ENCODE data around the gene ADAM17. TPM values are rescaled to one million over a fixed set of nuclear protein-coding genes. Genes with fewer than 3 reads are reported as not detected.

The ADAM17 gene
- polyA plus RNA-seq, 1 experiment = 14.0 TPM

DNA sequence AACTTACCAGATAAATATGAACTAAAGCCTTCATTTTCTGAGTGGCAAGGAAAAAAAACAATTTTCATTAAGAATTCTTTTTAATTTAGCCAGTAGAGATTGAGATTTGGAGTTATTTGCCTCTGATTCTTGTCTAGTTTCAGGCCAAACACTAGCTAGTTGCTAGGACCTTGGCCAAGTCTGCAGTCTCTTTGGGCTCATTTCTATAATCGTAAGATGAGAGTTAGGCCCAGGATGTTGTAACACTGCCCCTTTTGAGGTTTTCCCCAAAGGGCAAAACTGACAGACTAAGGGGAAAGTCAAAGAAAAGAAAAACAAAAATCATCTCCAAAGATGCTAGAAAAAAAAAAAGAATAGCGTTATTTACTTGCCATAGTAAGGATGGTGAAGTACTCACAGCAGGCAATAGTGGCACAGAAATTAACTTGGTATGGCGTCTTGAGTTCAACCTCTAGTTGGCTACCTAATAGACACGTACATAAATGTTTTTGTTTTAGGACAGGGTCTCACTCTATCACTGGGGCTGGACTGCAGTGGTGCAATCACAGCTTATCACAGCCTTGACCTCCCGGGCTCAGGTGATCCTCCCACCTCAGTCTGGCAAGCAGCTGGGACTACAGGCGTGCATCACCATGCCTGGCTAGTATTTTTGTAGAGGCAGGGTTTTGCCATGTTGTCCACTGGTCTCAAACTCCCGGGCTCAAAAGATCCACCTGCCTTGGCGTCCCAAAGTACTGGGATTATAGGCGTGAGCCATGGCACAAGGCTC lies 23.0 kb upstream of the ADAM17 start:
- POLR2A ChIA-PET = no interaction called here
- DNase-seq (ENCODE audit: low read depth, low spot score) = no peak
- Histone ChIP-seq H3K9me3 (ENCODE audit: control insufficient read depth, insufficient read depth, low read length) (no peaks in the 10 kb centered on the region), H3K4me3 (ENCODE audit: low read depth, low read length) (no peak overlapping the region), H3K27ac (ENCODE audit: low read depth, low read length) (no peak overlapping the region), H3K27me3 (ENCODE audit: control insufficient read depth, insufficient read depth, low read length) (no peaks in the 10 kb centered on the region)
- CTCF ChIA-PET = interaction anchor here (1.4 kb wide), 1 partner anchor 192 kb away, joined by 3 read pairs; no protein-coding TSS in a partner anchor
- TF ChIP-seq, protein P1, sequence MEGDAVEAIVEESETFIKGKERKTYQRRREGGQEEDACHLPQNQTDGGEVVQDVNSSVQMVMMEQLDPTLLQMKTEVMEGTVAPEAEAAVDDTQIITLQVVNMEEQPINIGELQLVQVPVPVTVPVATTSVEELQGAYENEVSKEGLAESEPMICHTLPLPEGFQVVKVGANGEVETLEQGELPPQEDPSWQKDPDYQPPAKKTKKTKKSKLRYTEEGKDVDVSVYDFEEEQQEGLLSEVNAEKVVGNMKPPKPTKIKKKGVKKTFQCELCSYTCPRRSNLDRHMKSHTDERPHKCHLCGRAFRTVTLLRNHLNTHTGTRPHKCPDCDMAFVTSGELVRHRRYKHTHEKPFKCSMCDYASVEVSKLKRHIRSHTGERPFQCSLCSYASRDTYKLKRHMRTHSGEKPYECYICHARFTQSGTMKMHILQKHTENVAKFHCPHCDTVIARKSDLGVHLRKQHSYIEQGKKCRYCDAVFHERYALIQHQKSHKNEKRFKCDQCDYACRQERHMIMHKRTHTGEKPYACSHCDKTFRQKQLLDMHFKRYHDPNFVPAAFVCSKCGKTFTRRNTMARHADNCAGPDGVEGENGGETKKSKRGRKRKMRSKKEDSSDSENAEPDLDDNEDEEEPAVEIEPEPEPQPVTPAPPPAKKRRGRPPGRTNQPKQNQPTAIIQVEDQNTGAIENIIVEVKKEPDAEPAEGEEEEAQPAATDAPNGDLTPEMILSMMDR (IDR thresholded peaks at IDR 0.05; ENCODE audit: low read depth, low read length) = no peak

DNA sequence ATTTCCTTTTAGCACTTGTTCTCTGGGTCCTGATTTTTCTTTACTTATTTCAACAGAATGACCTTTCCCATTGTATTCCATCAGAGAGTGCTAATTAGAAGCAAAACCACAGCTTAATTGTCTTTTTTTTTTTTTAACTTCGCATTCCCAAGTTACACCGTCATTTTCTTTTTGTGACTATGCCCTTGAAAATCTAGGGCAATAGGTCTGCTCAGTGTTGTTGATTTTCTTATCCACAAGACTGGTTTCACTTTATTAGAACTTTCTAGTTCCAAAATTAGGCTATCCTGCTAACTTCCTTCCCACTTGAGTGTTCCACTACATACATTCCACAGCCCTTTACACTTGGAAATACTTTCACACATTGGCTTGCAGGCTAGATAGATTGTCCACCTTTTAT lies 18.7 kb upstream of the ADAM17 start:
- Histone ChIP-seq H3K27me3 (ENCODE audit: control insufficient read depth, insufficient read depth, low read length) (no peaks in the 10 kb centered on the region), H3K27ac (ENCODE audit: low read depth, low read length) (no peak overlapping the region), H3K4me3 (ENCODE audit: low read depth, low read length) (no peak overlapping the region), H3K9me3 (ENCODE audit: control insufficient read depth, insufficient read depth, low read length) (no peaks in the 10 kb centered on the region)
- POLR2A ChIA-PET = interaction anchor here (1.2 kb wide), 1 partner anchor 57 kb away, joined by 4 read pairs; the partner anchor contains the start of gene YWHAQ
- TF ChIP-seq, protein P1 (IDR thresholded peaks at IDR 0.05; ENCODE audit: low read depth, low read length) = no peak
- CTCF ChIA-PET = no interaction called here
- no peak for DNase-seq (ENCODE audit: low read depth, low spot score)

DNA sequence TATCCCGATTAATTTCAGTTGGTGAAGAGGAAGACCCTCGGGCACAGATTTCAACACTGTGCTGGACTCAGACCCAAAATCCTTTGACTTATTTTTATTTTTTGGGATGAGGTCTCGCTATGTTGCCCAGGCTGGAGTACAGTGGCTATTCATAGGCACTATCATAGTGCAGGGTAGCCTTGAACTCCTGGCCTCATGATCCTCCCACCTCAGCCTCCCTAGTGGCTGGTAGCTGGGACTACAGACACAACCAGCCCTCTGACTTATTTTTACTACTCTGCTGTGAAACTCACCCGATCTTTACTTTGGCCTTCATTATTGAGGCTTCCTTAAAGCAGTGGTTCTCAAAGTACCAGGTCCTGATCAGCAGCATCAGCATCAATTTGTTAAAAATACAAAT lies 18.2 kb upstream of the ADAM17 start:
- Histone ChIP-seq H3K27ac (ENCODE audit: low read depth, low read length) (no peak overlapping the region), H3K9me3 (ENCODE audit: control insufficient read depth, insufficient read depth, low read length) (no peaks in the 10 kb centered on the region), H3K4me3 (ENCODE audit: low read depth, low read length) (no peak overlapping the region), H3K27me3 (ENCODE audit: control insufficient read depth, insufficient read depth, low read length) (no peaks in the 10 kb centered on the region)
- ChIA-PET POLR2A (no interaction called here), CTCF (no interaction called here)
- no peak for DNase-seq (ENCODE audit: low read depth, low spot score)
- TF ChIP-seq, protein P1 (IDR thresholded peaks at IDR 0.05; ENCODE audit: low read depth, low read length) = 0 out of 2 replicates have a peak, but pooled peaks have one; percentile 12

DNA sequence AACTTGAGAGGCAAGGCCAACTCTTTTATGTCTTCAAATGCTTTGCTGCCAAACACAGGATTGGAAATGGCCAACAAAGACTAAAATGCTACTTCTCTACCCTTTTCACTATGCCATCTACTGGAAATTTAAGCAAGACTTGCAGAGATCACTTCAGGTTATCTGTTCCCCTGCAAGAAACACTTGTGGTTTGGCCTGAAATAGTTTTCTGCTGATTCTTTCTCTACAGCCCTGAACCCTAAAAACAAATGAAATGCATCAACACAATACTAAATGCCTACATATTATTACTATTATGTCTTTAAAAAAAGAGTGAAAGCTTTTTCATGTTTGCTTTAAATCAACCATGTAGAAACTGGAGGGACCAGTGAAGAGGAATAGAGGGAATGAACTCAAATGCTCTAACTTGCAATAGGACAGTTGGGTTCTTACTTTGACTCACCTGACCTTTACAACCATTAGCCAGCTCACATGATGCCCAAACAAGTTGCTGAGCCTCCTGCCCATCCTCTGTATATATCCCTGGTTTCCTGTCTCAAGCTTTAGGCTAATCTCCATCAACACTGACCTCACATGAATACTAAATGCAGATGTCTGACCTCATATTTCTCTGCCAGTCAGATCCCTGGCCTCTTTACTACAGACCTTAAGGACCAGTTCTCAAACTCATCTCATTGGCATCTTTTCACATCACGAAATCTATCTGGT lies 17.5 kb upstream of the ADAM17 start:
- CTCF ChIA-PET = no interaction called here
- no peaks in the 10 kb centered on the region for H3K27me3 ChIP-seq (ENCODE audit: control insufficient read depth, insufficient read depth, low read length)
- POLR2A ChIA-PET = no interaction called here
- TF ChIP-seq, protein P1 (IDR thresholded peaks at IDR 0.05; ENCODE audit: low read depth, low read length) = no peak
- no peaks in the 10 kb centered on the region for H3K9me3 ChIP-seq (ENCODE audit: control insufficient read depth, insufficient read depth, low read length)
- no peak for DNase-seq (ENCODE audit: low read depth, low spot score)
- H3K4me3 ChIP-seq (ENCODE audit: low read depth, low read length) = no peak overlapping the region
- H3K27ac ChIP-seq (ENCODE audit: low read depth, low read length) = no peak overlapping the region

Measured in AG04450 (cell line).